Smooth muscle cell (in vitro differentiated cells): ENCODE data around the gene THY1. TPM values are rescaled to one million over a fixed set of nuclear protein-coding genes. Genes with fewer than 3 reads are reported as not detected.

Experiments used
- DNase-seq: peaks from one replicate; lab custom pipeline; 2025; ENCODE audit not compliant: unreplicated experiment; lab: John Stamatoyannopoulos, UW
- H2AFZ ChIP-seq: fragments of 200-600 bp; sonication (generic); 2 replicates; pipeline ENCODE4 v1.6.0; 2016; ENCODE audit warnings: antibody characterized with exemption, low read depth, mild to moderate bottlenecking
- H3F3A ChIP-seq: fragments of 200-600 bp; sonication (generic); 2 replicates; pipeline ENCODE4 v1.6.0; 2017; ENCODE audit warnings: antibody characterized with exemption, low read depth
- H3K27ac ChIP-seq: fragments of 200-600 bp; sonication (generic); 2 replicates; pipeline ENCODE4 v1.5.1; 2016; ENCODE audit warnings: low read depth, mild to moderate bottlenecking
- H3K27me3 ChIP-seq: fragments of 200-600 bp; sonication (generic); 2 replicates; pipeline ENCODE4 v1.6.1; 2016; ENCODE audit warnings: low read depth, mild to moderate bottlenecking
- H3K36me3 ChIP-seq: fragments of 200-600 bp; sonication (generic); 2 replicates; pipeline ENCODE4 v1.5.1; 2016; ENCODE audit warnings: low read depth
- H3K4me1 ChIP-seq: fragments of 200-600 bp; sonication (generic); 2 replicates; pipeline ENCODE4 v1.5.1; 2016; ENCODE audit warnings: low read depth
- H3K4me2 ChIP-seq: fragments of 200-600 bp; sonication (generic); 2 replicates; pipeline ENCODE4 v1.6.0; 2016; ENCODE audit warnings: mild to moderate bottlenecking
- H3K4me3 ChIP-seq: fragments of 200-600 bp; sonication (generic); 2 replicates; pipeline ENCODE4 v1.5.1; 2016; ENCODE audit warnings: mild to moderate bottlenecking
- H3K79me2 ChIP-seq: fragments of 200-600 bp; sonication (generic); 2 replicates; pipeline ENCODE4 v1.6.0; 2016; ENCODE audit warnings: low read depth, mild to moderate bottlenecking
- H3K9ac ChIP-seq: fragments of 200-600 bp; sonication (generic); 2 replicates; pipeline ENCODE4 v1.6.0; 2016; ENCODE audit warnings: low read depth
- H3K9me3 ChIP-seq: fragments of 200-600 bp; sonication (generic); replicated peaks from 2 replicates; pipeline ENCODE4 v1.5.1; 2016; ENCODE audit warnings: low read depth
- H4K20me1 ChIP-seq: fragments of 200-600 bp; sonication (generic); 2 replicates; pipeline ENCODE4 v1.6.0; 2016; ENCODE audit warnings: low read depth
- WGBS: methylation state at CpG from one replicate; pipeline ENCODE4 v1.1.7; 2016; ENCODE audit warnings: low lambda C conversion rate; 5-methylcytosine and 5-hydroxymethylcytosine counted together
- polyA plus RNA-seq: library from polyadenylated mRNA; unstranded; fragments of >200 nt; fragmentation: Nextera tagmentation; extraction: Ambion mirVana; gene quantifications from 2 replicates; pipeline ENCODE4 v1.2.1, GENCODE V29; 2016
- total RNA-seq: library from RNA; depleted of rRNA; stranded (reverse); fragments of >200 nt; gene quantifications from 2 replicates; pipeline ENCODE4 v1.2.3, GENCODE V29; 2014
- TF ChIP-seq, protein P1 (sequence below): fragments of 200-600 bp; sonication (generic); IDR thresholded peaks from 2 replicates; pipeline ENCODE4 v1.5.1; 2017; ENCODE audit warnings: borderline replicate concordance, mild to moderate bottlenecking, antibody characterized with exemption; ENCODE audit not compliant: insufficient read depth, poor library complexity, severe bottlenecking

THY1 gene
- total and polyA plus RNA-seq, 2 experiments from 2014 or later = 297 to 614 TPM

GRCh38 chr11:119397740-119398139, 25.2 kb downstream of the THY1 start:
- Histone ChIP-seq H3K27me3 (no peaks in the 10 kb centered on the region), H3K36me3 (peaks cover 5% of the 10 kb centered on the region), H3F3A (no peaks in the 10 kb centered on the region), H3K79me2 (no peaks in the 10 kb centered on the region), H2AFZ (no peak overlapping the region), H3K4me3 (no peak overlapping the region), H3K9me3 (peaks cover 7% of the 10 kb centered on the region), H4K20me1 (no peaks in the 10 kb centered on the region), H3K9ac (no peak overlapping the region), H3K4me2 (no peak overlapping the region), H3K27ac (no peak overlapping the region), H3K4me1 (no peaks in the 10 kb centered on the region)
- no peak for DNase-seq
- TF ChIP-seq, protein P1, sequence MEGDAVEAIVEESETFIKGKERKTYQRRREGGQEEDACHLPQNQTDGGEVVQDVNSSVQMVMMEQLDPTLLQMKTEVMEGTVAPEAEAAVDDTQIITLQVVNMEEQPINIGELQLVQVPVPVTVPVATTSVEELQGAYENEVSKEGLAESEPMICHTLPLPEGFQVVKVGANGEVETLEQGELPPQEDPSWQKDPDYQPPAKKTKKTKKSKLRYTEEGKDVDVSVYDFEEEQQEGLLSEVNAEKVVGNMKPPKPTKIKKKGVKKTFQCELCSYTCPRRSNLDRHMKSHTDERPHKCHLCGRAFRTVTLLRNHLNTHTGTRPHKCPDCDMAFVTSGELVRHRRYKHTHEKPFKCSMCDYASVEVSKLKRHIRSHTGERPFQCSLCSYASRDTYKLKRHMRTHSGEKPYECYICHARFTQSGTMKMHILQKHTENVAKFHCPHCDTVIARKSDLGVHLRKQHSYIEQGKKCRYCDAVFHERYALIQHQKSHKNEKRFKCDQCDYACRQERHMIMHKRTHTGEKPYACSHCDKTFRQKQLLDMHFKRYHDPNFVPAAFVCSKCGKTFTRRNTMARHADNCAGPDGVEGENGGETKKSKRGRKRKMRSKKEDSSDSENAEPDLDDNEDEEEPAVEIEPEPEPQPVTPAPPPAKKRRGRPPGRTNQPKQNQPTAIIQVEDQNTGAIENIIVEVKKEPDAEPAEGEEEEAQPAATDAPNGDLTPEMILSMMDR = no peak

DNA sequence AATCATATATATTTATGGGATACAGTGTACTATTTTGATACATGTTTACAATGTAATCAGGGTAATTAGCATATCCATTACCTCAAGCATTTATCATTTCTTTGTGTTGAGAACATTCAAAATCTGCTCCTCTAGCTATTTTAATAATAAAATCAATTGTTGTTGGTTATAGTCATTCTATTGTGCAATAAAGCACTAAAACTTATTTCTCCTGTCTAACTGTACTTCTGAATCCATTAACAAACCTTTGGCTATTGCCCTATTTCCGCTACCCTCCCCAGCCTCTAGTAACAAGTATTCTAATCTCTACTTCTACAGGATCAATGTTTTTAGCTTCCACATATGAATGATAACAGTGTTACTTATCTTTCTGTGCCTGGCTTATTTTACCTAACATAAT, 26.1 kb downstream of the THY1 start:
- no peak overlapping the region for H3K4me3 ChIP-seq
- no peaks in the 10 kb centered on the region for H3F3A ChIP-seq
- H3K4me2 ChIP-seq = no peak overlapping the region
- H4K20me1 ChIP-seq = no peaks in the 10 kb centered on the region
- H3K79me2 ChIP-seq = no peaks in the 10 kb centered on the region
- peaks cover 5% of the 10 kb centered on the region for H3K36me3 ChIP-seq
- H3K27ac ChIP-seq = no peak overlapping the region
- H3K9ac ChIP-seq = no peak overlapping the region
- no peak overlapping the region for H2AFZ ChIP-seq
- peaks cover 7% of the 10 kb centered on the region for H3K9me3 ChIP-seq
- 90% methylated on average over 1 of the region's 1 CpG for WGBS
- H3K4me1 ChIP-seq = no peaks in the 10 kb centered on the region
- TF ChIP-seq, protein P1 = no peak
- DNase-seq = no peak
- H3K27me3 ChIP-seq = no peaks in the 10 kb centered on the region

DNA sequence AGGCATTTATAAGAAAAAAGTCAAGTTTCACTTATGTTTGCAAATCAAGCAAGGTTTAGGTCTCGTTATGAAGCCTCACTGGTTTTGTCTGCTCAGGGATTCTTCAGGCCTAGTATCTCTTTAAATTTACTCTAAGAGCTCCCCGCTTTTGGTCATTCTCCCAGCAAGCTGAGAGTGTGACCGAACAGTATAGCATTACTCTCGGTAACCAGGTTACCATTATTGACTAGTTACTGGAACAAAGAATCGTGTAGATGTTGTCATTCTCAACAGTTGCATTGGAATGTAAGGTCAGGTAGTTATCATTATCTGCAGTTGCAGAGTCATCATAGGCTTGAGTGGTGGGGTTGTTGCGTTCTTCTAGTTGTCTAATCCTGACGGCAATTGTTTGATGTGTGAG, 31.7 kb downstream of the THY1 start:
- H3K4me1 ChIP-seq = no peaks in the 10 kb centered on the region
- H3K4me3 ChIP-seq = no peak overlapping the region
- no peak overlapping the region for H2AFZ ChIP-seq
- H3K36me3 ChIP-seq = no peaks in the 10 kb centered on the region
- H3K4me2 ChIP-seq = no peak overlapping the region
- no peaks in the 10 kb centered on the region for H3F3A ChIP-seq
- 90% methylated on average over 7 of the region's 7 CpGs for WGBS
- H3K9me3 ChIP-seq = no peaks in the 10 kb centered on the region
- H3K27ac ChIP-seq = no peak overlapping the region
- DNase-seq = no peak
- TF ChIP-seq, protein P1 = no peak
- no peak overlapping the region for H3K9ac ChIP-seq
- no peaks in the 10 kb centered on the region for H3K27me3 ChIP-seq
- no peaks in the 10 kb centered on the region for H3K79me2 ChIP-seq
- no peaks in the 10 kb centered on the region for H4K20me1 ChIP-seq

DNA sequence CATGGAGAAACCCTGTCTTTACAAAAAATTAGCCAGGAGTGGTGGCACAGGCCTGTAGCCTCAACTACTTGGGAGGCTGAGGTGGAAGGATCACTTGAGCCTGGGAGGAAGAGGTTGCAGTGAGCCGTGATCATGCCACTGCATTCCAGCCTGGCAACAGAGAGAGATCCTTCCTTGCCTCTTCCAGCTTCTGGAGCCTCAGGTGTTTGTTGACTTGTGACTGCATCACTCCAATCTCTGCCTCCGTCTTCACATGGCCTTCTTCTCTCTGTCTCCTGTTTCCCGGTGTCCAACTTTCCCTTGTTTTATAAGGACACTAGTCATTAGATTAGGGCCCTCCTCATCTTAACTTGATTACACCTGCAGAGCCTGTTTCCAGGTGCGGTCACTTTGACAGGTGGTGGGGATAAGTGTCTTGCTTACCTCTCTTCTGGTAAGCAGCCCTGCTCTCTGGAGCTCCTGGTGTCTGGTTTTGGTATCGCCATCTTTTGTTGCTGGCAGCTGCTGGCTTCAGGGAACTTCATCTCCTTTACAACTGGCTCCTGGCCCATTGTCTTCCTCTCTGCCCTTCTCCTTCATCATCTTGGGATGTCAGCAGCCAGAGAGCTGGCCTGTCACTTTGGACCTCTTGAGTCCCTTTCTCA, 33.2 kb downstream of the THY1 start:
- Histone ChIP-seq H3K4me1 (no peaks in the 10 kb centered on the region), H3K9me3 (no peaks in the 10 kb centered on the region), H3K4me2 (no peak overlapping the region), H2AFZ (no peak overlapping the region), H3K79me2 (no peaks in the 10 kb centered on the region), H4K20me1 (no peaks in the 10 kb centered on the region), H3F3A (no peaks in the 10 kb centered on the region), H3K27me3 (no peaks in the 10 kb centered on the region), H3K9ac (no peak overlapping the region), H3K4me3 (no peak overlapping the region), H3K27ac (no peak overlapping the region), H3K36me3 (no peaks in the 10 kb centered on the region)
- TF ChIP-seq, protein P1 = peak; percentile 15
- 70% methylated on average over 5 of the region's 5 CpGs for WGBS
- no peak for DNase-seq
